ENCODE results near the gene CFAP92.

CFAP92 gene

GRCh38 chr3:129025691-129026435, 32.0 kb upstream of the CFAP92 start:
- no peak for DNase-seq (ENCODE audit: low read depth in 2 of 2)

GRCh38 chr3:129025108-129025507, 31.2 kb upstream of the CFAP92 start:
- DNase-seq (ENCODE audit: low read depth in 2 of 2) = no peak

GRCh38 chr3:129023909-129024308, 30.0 kb upstream of the CFAP92 start:
- DNase-seq (ENCODE audit: low read depth in 2 of 2) = no peak

- DNase-seq (ENCODE audit: low read depth in 2 of 2) = no peak
Measured at GRCh38 chr3:129023008-129023358, 29.1 kb upstream of the CFAP92 start.

GRCh38 chr3:129022114-129023007, 28.5 kb upstream of the CFAP92 start:
- no peak for DNase-seq (ENCODE audit: low read depth in 2 of 2)

- no peak for DNase-seq (ENCODE audit: low read depth in 2 of 2)
Measured at GRCh38 chr3:129021140-129021551, 27.3 kb upstream of the CFAP92 start.

GRCh38 chr3:129020691-129021090, 26.8 kb upstream of the CFAP92 start:
- no peak for DNase-seq (ENCODE audit: low read depth in 2 of 2)

- no peak for DNase-seq (ENCODE audit: low read depth in 2 of 2)
Measured at GRCh38 chr3:129019266-129019665, 25.4 kb upstream of the CFAP92 start.

GRCh38 chr3:129018751-129019150, 24.9 kb upstream of the CFAP92 start:
- no peak for DNase-seq (ENCODE audit: low read depth in 2 of 2)

GRCh38 chr3:129018271-129018670, 24.4 kb upstream of the CFAP92 start:
- DNase-seq (ENCODE audit: low read depth in 2 of 2) = no peak

GRCh38 chr3:129017484-129017899, 23.6 kb upstream of the CFAP92 start:
- no peak for DNase-seq (ENCODE audit: low read depth in 2 of 2)

- DNase-seq (ENCODE audit: low read depth in 2 of 2) = no peak
Measured at GRCh38 chr3:129016720-129017483, 23.0 kb upstream of the CFAP92 start.

- DNase-seq (ENCODE audit: low read depth in 2 of 2) = no peak
Measured at GRCh38 chr3:129016356-129016719, 22.5 kb upstream of the CFAP92 start.

GRCh38 chr3:129015388-129016105, 21.7 kb upstream of the CFAP92 start:
- peak in 1 of 2 donors; percentile 33 for DNase-seq (ENCODE audit: low read depth in 2 of 2)

GRCh38 chr3:129014793-129015345, 21.0 kb upstream of the CFAP92 start:
- no peak for DNase-seq (ENCODE audit: low read depth in 2 of 2)

- DNase-seq (ENCODE audit: low read depth in 2 of 2) = no peak
Measured at GRCh38 chr3:129014148-129014547, 20.3 kb upstream of the CFAP92 start.

GRCh38 chr3:129013491-129013891, 19.6 kb upstream of the CFAP92 start:
- DNase-seq (ENCODE audit: low read depth in 2 of 2) = no peak

- no peak for DNase-seq (ENCODE audit: low read depth in 2 of 2)
Measured at GRCh38 chr3:129010310-129010956, 16.6 kb upstream of the CFAP92 start.

- DNase-seq (ENCODE audit: low read depth in 2 of 2) = no peak
Measured at GRCh38 chr3:129009266-129009665, 15.4 kb upstream of the CFAP92 start.

- DNase-seq (ENCODE audit: low read depth in 2 of 2) = no peak
Measured at GRCh38 chr3:129007792-129008191, 13.9 kb upstream of the CFAP92 start.

GRCh38 chr3:129006864-129007263, 13.0 kb upstream of the CFAP92 start:
- no peak for DNase-seq (ENCODE audit: low read depth in 2 of 2)

Measured in activated CD8-positive, alpha-beta memory T cell treated with anti-CD3 and anti-CD28 coated beads for 4 hours (primary cell).